SK-N-SH (cell line): Measurements from ENCODE around the gene MVB12B. TPM values are rescaled to one million over a fixed set of nuclear protein-coding genes. Genes with fewer than 3 reads are reported as not detected.

Experiments
- CTCF ChIA-PET: fragments of 300-600, 350-600 bp; formaldehyde crosslinking; extraction: SDS; loops from one replicate; lab custom pipeline; 2021; lab: Yijun Ruan, JAX
- POLR2A ChIA-PET: fragments of 350-600 bp; sonication (Branson Sonifier 250); formaldehyde crosslinking; extraction: SDS; loops from one replicate; lab custom pipeline; 2020; ENCODE audit warnings: antibody characterized with exemption, inconsistent platforms; lab: Yijun Ruan, JAX
- DNase-seq: peaks from one replicate; pipeline ENCODE4 v3.0.0; 2012
- H2AFZ ChIP-seq: fragments of 200-600 bp; sonication (generic); 2 replicates; pipeline ENCODE4 v1.8.1; 2016; ENCODE audit warnings: antibody characterized with exemption, mild to moderate bottlenecking, low read depth
- H3F3A ChIP-seq: fragments of 200-600 bp; sonication (generic); replicated peaks from 2 replicates; pipeline ENCODE3; 2016; ENCODE audit warnings: antibody characterized with exemption, mild to moderate bottlenecking; ENCODE audit not compliant: insufficient read depth
- H3K27ac ChIP-seq, 2 experiments: fragments of 200-500 bp in 1 of 2; fragments of 200-600 bp in 1 of 2; sonication (Bioruptor generic) in 1 of 2; sonication (generic), shearing (Covaris generic) in 1 of 2; 2 replicates each; pipeline versions ENCODE4 v1.5.1 to v1.6.1; 2014 to 2016; ENCODE audit warnings: low read depth in 2 of 2, inconsistent platforms in 1 of 2, low read length in 1 of 2, mild to moderate bottlenecking in 1 of 2, mixed read lengths in 1 of 2
- H3K27me3 ChIP-seq: fragments of 200-600 bp; sonication (generic), shearing (Covaris generic); 2 replicates; pipeline ENCODE4 v1.6.1; 2016; ENCODE audit warnings: mixed run types; ENCODE audit not compliant: insufficient read depth
- H3K36me3 ChIP-seq, 2 experiments: fragments of 200-500 bp in 1 of 2; fragments of 200-600 bp in 1 of 2; sonication (Bioruptor generic) in 1 of 2; sonication (generic) in 1 of 2; replicated peaks in 1 of 2; 2 replicates each; pipeline versions ENCODE3 to v1.5.1; 2014 to 2016; ENCODE audit warnings: low read length in 1 of 2, mild to moderate bottlenecking in 1 of 2; ENCODE audit not compliant: insufficient read depth in 2 of 2, control insufficient read depth in 1 of 2
- H3K4me1 ChIP-seq, 2 experiments: fragments of 200-500 bp in 1 of 2; fragments of 200-600 bp in 1 of 2; sonication (Bioruptor generic) in 1 of 2; sonication (generic), shearing (Covaris generic) in 1 of 2; 2 replicates each; pipeline versions ENCODE4 v1.5.1 to v1.6.1; 2014 to 2016; ENCODE audit warnings: low read depth in 1 of 2, low read length in 1 of 2, mixed run types in 1 of 2; ENCODE audit not compliant: insufficient read depth in 2 of 2, control insufficient read depth in 1 of 2
- H3K4me2 ChIP-seq: fragments of 200-600 bp; sonication (generic), shearing (Covaris generic); 2 replicates; pipeline ENCODE4 v1.6.1; 2017; ENCODE audit warnings: mixed run types
- H3K4me3 ChIP-seq, 2 experiments: fragments of 200-500 bp in 1 of 2; fragments of 200-600 bp in 1 of 2; sonication (Bioruptor generic) in 1 of 2; sonication (generic), shearing (Covaris generic) in 1 of 2; 2 replicates each; pipeline versions ENCODE4 v1.5.1 to v1.8.1; 2014 to 2016; ENCODE audit warnings: low read depth in 2 of 2, inconsistent platforms in 1 of 2, low read length in 1 of 2, mild to moderate bottlenecking in 1 of 2, mixed read lengths in 1 of 2, moderate library complexity in 1 of 2
- H3K79me2 ChIP-seq: fragments of 200-600 bp; sonication (generic); 2 replicates; pipeline ENCODE4 v1.8.1; 2017; ENCODE audit warnings: mild to moderate bottlenecking; ENCODE audit not compliant: insufficient read depth
- H3K9ac ChIP-seq: fragments of 200-600 bp; sonication (generic); 2 replicates; pipeline ENCODE4 v1.6.1; 2017; ENCODE audit warnings: mixed run types
- H3K9me2 ChIP-seq: fragments of 200-600 bp; sonication (generic); 2 replicates; pipeline ENCODE4 v1.6.1; 2017; ENCODE audit warnings: mixed run types
- H3K9me3 ChIP-seq: fragments of 200-600 bp; sonication (generic); 2 replicates; pipeline ENCODE4 v1.6.1; 2017; ENCODE audit warnings: mixed run types, mild to moderate bottlenecking, moderate library complexity
- H4K20me1 ChIP-seq: fragments of 200-600 bp; sonication (generic); 2 replicates; pipeline ENCODE4 v1.6.1; 2017; ENCODE audit warnings: mild to moderate bottlenecking, mixed run types; ENCODE audit not compliant: insufficient read depth
- EP300 ChIP-seq, 2 experiments: IDR thresholded peaks; 2 replicates each; pipeline versions ENCODE4 v1.4.0 to v1.6.1; 2012; ENCODE audit warnings: borderline replicate concordance in 1 of 2, low read depth in 1 of 2, low read length in 1 of 2
- EZH2phosphoT487 ChIP-seq: fragments of 200-600 bp; sonication (generic); IDR thresholded peaks from 2 replicates; pipeline ENCODE4 v1.6.1; 2017; ENCODE audit warnings: low read depth, mixed run types, mild to moderate bottlenecking, antibody characterized with exemption, moderate library complexity, borderline replicate concordance
- FOXJ3 ChIP-seq: sonication (generic); formaldehyde crosslinking; IDR thresholded peaks from 2 replicates; pipeline ENCODE4 v1.5.1; 2020; ENCODE audit warnings: mild to moderate bottlenecking, missing genetic modification reagents
- FOXM1 ChIP-seq: IDR thresholded peaks from 2 replicates; pipeline ENCODE4 v1.4.0; 2012; ENCODE audit warnings: low read depth, mild to moderate bottlenecking
- NRF1 ChIP-seq: IDR thresholded peaks from 2 replicates; pipeline ENCODE4 v1.6.1; 2012; ENCODE audit warnings: low read depth, mild to moderate bottlenecking, low read length
- SIN3A ChIP-seq: IDR thresholded peaks from 2 replicates; pipeline ENCODE4 v1.6.1; 2012; ENCODE audit warnings: low read depth, mild to moderate bottlenecking, low read length, moderate library complexity, borderline replicate concordance
- TAF1 ChIP-seq: IDR thresholded peaks from 2 replicates; pipeline ENCODE4 v1.6.1; 2012; ENCODE audit warnings: low read depth, mild to moderate bottlenecking, low read length, moderate library complexity, borderline replicate concordance
- TCF12 ChIP-seq: IDR thresholded peaks from 2 replicates; pipeline ENCODE4 v1.4.0; 2012
- WGBS: methylation state at CpG from one replicate; pipeline ENCODE4 v1.1.6; 2017; ENCODE audit warnings: low lambda C conversion rate; 5-methylcytosine and 5-hydroxymethylcytosine counted together
- polyA plus RNA-seq, 3 experiments: library from polyadenylated mRNA; depleted of rRNA; stranded (reverse); fragments of >200 nt; gene quantifications; 2 replicates each; pipeline ENCODE4 v1.2.3, GENCODE V29; 2012
- TF ChIP-seq, protein P1 (sequence below): IDR thresholded peaks from 2 replicates; pipeline ENCODE4 v1.6.1; 2012; ENCODE audit warnings: mild to moderate bottlenecking, low read depth, low read length, moderate library complexity
- TF ChIP-seq, protein P2 (sequence below): fragments of 150-350 bp; IDR thresholded peaks from 2 replicates; pipeline ENCODE4 v1.6.1; 2016; ENCODE audit warnings: mild to moderate bottlenecking, low read depth, low read length

MVB12B gene
- polyA plus RNA-seq, 1 of the 3 experiments (the other 2 are of a cell fraction): 5.1 TPM

DNA sequence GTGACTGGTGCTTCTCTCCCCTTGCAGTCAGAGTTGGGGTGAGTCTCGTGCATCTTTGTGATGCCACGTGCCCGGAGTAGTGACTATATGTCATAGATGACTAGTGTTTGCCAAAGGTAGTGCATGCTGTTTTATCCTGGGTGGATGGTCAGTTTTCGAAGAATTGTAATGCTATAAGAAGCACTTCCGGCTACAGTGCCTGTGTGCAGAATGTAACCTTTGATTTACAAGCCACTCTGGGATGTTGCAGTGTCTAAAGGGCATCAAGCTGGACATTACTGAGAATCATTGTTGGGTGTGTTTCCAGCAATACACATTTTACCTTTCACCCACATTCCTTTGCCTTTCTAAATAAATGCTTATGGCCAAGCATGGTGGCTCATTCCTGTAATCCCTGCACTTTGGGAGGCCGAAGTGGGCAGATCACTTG is 16.7 kb downstream of the MVB12B start:
- Histone ChIP-seq H3K9me2 (no peaks in the 10 kb centered on the region), H3K4me2 (no peak overlapping the region), H3K27me3 (no peaks in the 10 kb centered on the region), H3K27ac (no peak overlapping the region), H4K20me1 (0 out of 2 replicates have a peak, but pooled peaks cover 6% of the 10 kb centered on the region), H3K4me3 (no peak overlapping the region), H3K36me3 (peaks cover 15 to 29% of the 10 kb centered on the region in 2 experiments), H3K79me2 (no peaks in the 10 kb centered on the region), H2AFZ (no peak overlapping the region), H3F3A (no peaks in the 10 kb centered on the region), H3K9me3 (no peaks in the 10 kb centered on the region), H3K9ac (no peak overlapping the region), H3K4me1 (no peaks in the 10 kb centered on the region; a peak in 1 of 4 replicates)
- ChIA-PET CTCF (interaction anchor here (1.1 kb wide), 1 partner anchor 14 kb away, joined by 3 read pairs; no protein-coding TSS in a partner anchor), POLR2A (no interaction called here)
- TF ChIP-seq FOXJ3 (CRISPR knock-in tag): no peak
- no peak for TF ChIP-seq SIN3A
- TF ChIP-seq FOXM1: no peak
- no peak for TF ChIP-seq EP300 (IDR thresholded peaks at IDR 0.05; ENCODE audit: borderline replicate concordance in 1 of 2, low read depth in 1 of 2, low read length in 1 of 2)
- no peak for TF ChIP-seq NRF1
- DNase-seq: no peak
- WGBS: 93% methylated on average over 5 of the region's 6 CpGs

DNA sequence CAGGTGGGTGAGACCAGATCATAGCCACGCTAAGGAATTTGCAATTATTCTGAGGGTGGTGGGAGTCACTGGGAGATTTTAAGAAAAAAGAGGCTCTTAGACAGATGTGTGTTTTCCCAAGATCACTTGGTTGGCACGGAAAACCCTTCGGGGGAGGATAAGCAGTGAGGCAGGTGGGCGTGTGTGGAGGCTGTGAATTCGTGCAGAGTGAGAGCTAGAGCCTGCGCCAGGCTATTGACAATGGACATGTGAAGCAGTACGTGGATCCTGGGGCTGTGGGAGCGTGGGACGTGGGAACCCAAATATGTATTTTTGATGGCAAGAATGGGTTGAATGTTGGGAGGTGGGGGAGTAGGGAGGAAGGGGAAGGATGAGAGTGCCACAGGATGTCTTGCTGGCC is 19.4 kb downstream of the MVB12B start:
- Histone ChIP-seq H3K9ac (no peak overlapping the region), H3F3A (peaks cover 3% of the 10 kb centered on the region)
- no peak for DNase-seq
- TF ChIP-seq, protein P1, sequence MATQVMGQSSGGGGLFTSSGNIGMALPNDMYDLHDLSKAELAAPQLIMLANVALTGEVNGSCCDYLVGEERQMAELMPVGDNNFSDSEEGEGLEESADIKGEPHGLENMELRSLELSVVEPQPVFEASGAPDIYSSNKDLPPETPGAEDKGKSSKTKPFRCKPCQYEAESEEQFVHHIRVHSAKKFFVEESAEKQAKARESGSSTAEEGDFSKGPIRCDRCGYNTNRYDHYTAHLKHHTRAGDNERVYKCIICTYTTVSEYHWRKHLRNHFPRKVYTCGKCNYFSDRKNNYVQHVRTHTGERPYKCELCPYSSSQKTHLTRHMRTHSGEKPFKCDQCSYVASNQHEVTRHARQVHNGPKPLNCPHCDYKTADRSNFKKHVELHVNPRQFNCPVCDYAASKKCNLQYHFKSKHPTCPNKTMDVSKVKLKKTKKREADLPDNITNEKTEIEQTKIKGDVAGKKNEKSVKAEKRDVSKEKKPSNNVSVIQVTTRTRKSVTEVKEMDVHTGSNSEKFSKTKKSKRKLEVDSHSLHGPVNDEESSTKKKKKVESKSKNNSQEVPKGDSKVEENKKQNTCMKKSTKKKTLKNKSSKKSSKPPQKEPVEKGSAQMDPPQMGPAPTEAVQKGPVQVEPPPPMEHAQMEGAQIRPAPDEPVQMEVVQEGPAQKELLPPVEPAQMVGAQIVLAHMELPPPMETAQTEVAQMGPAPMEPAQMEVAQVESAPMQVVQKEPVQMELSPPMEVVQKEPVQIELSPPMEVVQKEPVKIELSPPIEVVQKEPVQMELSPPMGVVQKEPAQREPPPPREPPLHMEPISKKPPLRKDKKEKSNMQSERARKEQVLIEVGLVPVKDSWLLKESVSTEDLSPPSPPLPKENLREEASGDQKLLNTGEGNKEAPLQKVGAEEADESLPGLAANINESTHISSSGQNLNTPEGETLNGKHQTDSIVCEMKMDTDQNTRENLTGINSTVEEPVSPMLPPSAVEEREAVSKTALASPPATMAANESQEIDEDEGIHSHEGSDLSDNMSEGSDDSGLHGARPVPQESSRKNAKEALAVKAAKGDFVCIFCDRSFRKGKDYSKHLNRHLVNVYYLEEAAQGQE: no peak
- TF ChIP-seq EZH2phosphoT487 (no peak), FOXM1 (no peak), TAF1 (no peak), TCF12 (no peak)
- TF ChIP-seq, protein P2, sequence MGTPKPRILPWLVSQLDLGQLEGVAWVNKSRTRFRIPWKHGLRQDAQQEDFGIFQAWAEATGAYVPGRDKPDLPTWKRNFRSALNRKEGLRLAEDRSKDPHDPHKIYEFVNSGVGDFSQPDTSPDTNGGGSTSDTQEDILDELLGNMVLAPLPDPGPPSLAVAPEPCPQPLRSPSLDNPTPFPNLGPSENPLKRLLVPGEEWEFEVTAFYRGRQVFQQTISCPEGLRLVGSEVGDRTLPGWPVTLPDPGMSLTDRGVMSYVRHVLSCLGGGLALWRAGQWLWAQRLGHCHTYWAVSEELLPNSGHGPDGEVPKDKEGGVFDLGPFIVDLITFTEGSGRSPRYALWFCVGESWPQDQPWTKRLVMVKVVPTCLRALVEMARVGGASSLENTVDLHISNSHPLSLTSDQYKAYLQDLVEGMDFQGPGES: no peak
- TF ChIP-seq, all 33 proteins: peak for 0
- H3K4me2 ChIP-seq: no peak overlapping the region
- WGBS: 97% methylated on average over 9 of the region's 9 CpGs
- H3K4me1 ChIP-seq: no peaks in the 10 kb centered on the region; a peak in 1 of 4 replicates
- CTCF ChIA-PET: no interaction called here
- H3K27me3 ChIP-seq: no peaks in the 10 kb centered on the region
- H3K4me3 ChIP-seq: no peak overlapping the region
- no peak overlapping the region for H3K27ac ChIP-seq
- peaks cover 2% of the 10 kb centered on the region; the same call in 1 of the 2 replicates for H3K9me3 ChIP-seq
- H3K79me2 ChIP-seq: peaks cover 4% of the 10 kb centered on the region; the same call in 1 of the 2 replicates
- no peak overlapping the region for H2AFZ ChIP-seq
- POLR2A ChIA-PET: no interaction called here
- no peaks in the 10 kb centered on the region for H3K9me2 ChIP-seq
- H3K36me3 ChIP-seq: peaks cover 18 to 28% of the 10 kb centered on the region in 2 experiments
- no peaks in the 10 kb centered on the region for H4K20me1 ChIP-seq
